ENCODE data around the gene HERC4. TPM values are rescaled to one million over a fixed set of nuclear protein-coding genes. Genes with fewer than 3 reads are reported as not detected.

Gene HERC4
- total RNA-seq, 1 experiment from 2014 or later, result 36.5 TPM

- H3K9ac ChIP-seq (ENCODE audit: low read length), result no peak overlapping the region
- H2AFZ ChIP-seq (ENCODE audit: low read depth, low read length, poor library complexity, severe bottlenecking), result no peak overlapping the region
- no peaks in the 10 kb centered on the region for H4K20me1 ChIP-seq (ENCODE audit: insufficient read depth)
- POLR2A ChIA-PET, result no interaction called here
- no peaks in the 10 kb centered on the region for H3K27me3 ChIP-seq (ENCODE audit: insufficient read depth, low read length)
- ATAC-seq (no peak), DNase-seq (ENCODE audit: low read depth, low spot score) (no peak)
- H3K4me2 ChIP-seq (ENCODE audit: low read length), result no peak overlapping the region
- CTCF ChIA-PET, result no interaction called here
- H3K4me3 ChIP-seq (replicated peaks in 1 of 2; ENCODE audit: low read depth in 1 of 2, low read length in 2 of 2), result no peak overlapping the region
- RAD21 ChIA-PET (ENCODE audit: low non-redundant PET in 1 of 2, low total read pairs in 2 of 2, uncharacterized antibody in 2 of 2, unreplicated experiment in 2 of 2), result no interaction called here
- intact Hi-C loops (cut with micrococcal nuclease), result no loop called here
- no peaks in the 10 kb centered on the region for H3K9me3 ChIP-seq (ENCODE audit: control insufficient read depth in 1 of 2, insufficient read depth in 1 of 2, low read depth in 1 of 2, low read length in 2 of 2)
- H3K79me2 ChIP-seq (ENCODE audit: insufficient read depth, low read length), result no peaks in the 10 kb centered on the region
- no peaks in the 10 kb centered on the region for H3K4me1 ChIP-seq (ENCODE audit: control insufficient read depth in 1 of 2, insufficient read depth in 2 of 2, low read length in 2 of 2)
- BruUV-seq (replicated peaks), result no TSS peak
- TF ChIP-seq EZH2phosphoT487 (IDR thresholded peaks at IDR 0.05; ENCODE audit: borderline replicate concordance) (no peak), EGR1 (IDR thresholded peaks at IDR 0.05; ENCODE audit: low read depth) (no peak), ZNF274 (IDR thresholded peaks at IDR 0.05; ENCODE audit: low read depth, low read length) (no peak), SIN3A (IDR thresholded peaks at IDR 0.05; ENCODE audit: low read depth) (no peak), RAD21 (IDR thresholded peaks at IDR 0.05; ENCODE audit: low read depth) (no peak), ELF1 (IDR thresholded peaks at IDR 0.05; ENCODE audit: borderline replicate concordance, low read depth) (no peak), POLR2A (IDR thresholded peaks at IDR 0.05; ENCODE audit: borderline replicate concordance, extremely low read depth, insufficient read depth, insufficient read length) (no peak), TCF7L2 (IDR thresholded peaks at IDR 0.05; ENCODE audit: borderline replicate concordance, extremely low read depth, insufficient read depth, insufficient read length) (no peak), JUND (IDR thresholded peaks at IDR 0.05) (no peak), MAX (IDR thresholded peaks at IDR 0.05) (no peak), ATF3 (IDR thresholded peaks at IDR 0.05) (no peak), SP1 (IDR thresholded peaks at IDR 0.05; ENCODE audit: low read depth) (no peak), EZH2 (IDR thresholded peaks at IDR 0.05) (no peak), ZFX (IDR thresholded peaks at IDR 0.05) (no peak), CTCF (IDR thresholded peaks at IDR 0.05 in 2 of 3, conservative IDR thresholded peaks at IDR 0.05 in 1 of 3; ENCODE audit: borderline replicate concordance in 1 of 3, insufficient read depth in 1 of 3, low read depth in 2 of 3, low read length in 2 of 3) (no peak), CEBPB (IDR thresholded peaks at IDR 0.05; ENCODE audit: low read depth) (no peak)
- peaks cover 7% of the 10 kb centered on the region in 2 experiments; a peak in 1 of 4 replicates for H3K36me3 ChIP-seq (ENCODE audit: control insufficient read depth in 1 of 2, insufficient read depth in 2 of 2, low read length in 2 of 2)
- H3K9me2 ChIP-seq (ENCODE audit: insufficient read depth), result no peaks in the 10 kb centered on the region
- H3K27ac ChIP-seq (ENCODE audit: low read depth, low read length), result no peak overlapping the region
These were observed 150.9 kb downstream of the HERC4 start for GRCh38 chr10:67924136-67924535.
